Fibroblast of pulmonary artery (primary cell): ENCODE results near the gene MOB3B.
"Not testable (repeated sequence)": the region's sequence is repeated elsewhere in the genome, so short reads cannot be mapped to it uniquely, and the experiment has no call there.

Experiments
- DNase-seq: peaks from one replicate; pipeline ENCODE4 v3.0.0-alpha.2; 2010; ENCODE audit warnings: low read depth
- H3K4me3 ChIP-seq: replicated peaks from 2 replicates; pipeline ENCODE4 v1.5.1; 2011; ENCODE audit warnings: low read depth, mild to moderate bottlenecking, control low read depth, low read length, moderate library complexity
- CTCF ChIP-seq: IDR thresholded peaks from 2 replicates; pipeline ENCODE4 v1.5.1; 2011; ENCODE audit warnings: mild to moderate bottlenecking, control low read depth, low read length, inconsistent platforms; ENCODE audit errors: missing control alignments

MOB3B gene

GRCh38 chr9:27457445-27457844 lies 72.2 kb downstream of the MOB3B start:
- DNase-seq = no peak
- no peak for TF ChIP-seq CTCF
- H3K4me3 ChIP-seq = no peak overlapping the region

- no peak for DNase-seq
- no peak overlapping the region for H3K4me3 ChIP-seq
- TF ChIP-seq CTCF = no peak
These were observed 75.6 kb downstream of the MOB3B start for GRCh38 chr9:27453860-27454553.

- no peak for TF ChIP-seq CTCF
- DNase-seq = no peak
- no peak overlapping the region for H3K4me3 ChIP-seq
These were observed 78.3 kb downstream of the MOB3B start for GRCh38 chr9:27451207-27451797.

GRCh38 chr9:27450752-27451151 lies 78.9 kb downstream of the MOB3B start:
- no peak for DNase-seq
- no peak for TF ChIP-seq CTCF
- no peak overlapping the region for H3K4me3 ChIP-seq

- H3K4me3 ChIP-seq, DNase-seq: not testable (repeated sequence)
These were observed 81.3 kb downstream of the MOB3B start for GRCh38 chr9:27448356-27448755.

GRCh38 chr9:27447031-27447683 lies 82.5 kb downstream of the MOB3B start:
- no peak overlapping the region for H3K4me3 ChIP-seq
- no peak for TF ChIP-seq CTCF
- DNase-seq = no peak

- no peak overlapping the region for H3K4me3 ChIP-seq
- no peak for DNase-seq
- no peak for TF ChIP-seq CTCF
These were observed 83.9 kb downstream of the MOB3B start for GRCh38 chr9:27445688-27446087.
